ENCODE measurements around the gene HLF.

- no peak for TF ChIP-seq CTCF (conservative IDR thresholded peaks at IDR 0.05; ENCODE audit: low read depth, low read length)
- TF ChIP-seq EZH2 (IDR thresholded peaks at IDR 0.05; ENCODE audit: borderline replicate concordance, low read depth, low read length, poor library complexity, severe bottlenecking) = no peak
Observed at GRCh38 chr17:55302407-55302787, 37.6 kb downstream of the HLF start.

Measured in A673 (cell line).